Stimulated activated CD4-positive, alpha-beta T cell treated with anti-CD3 and anti-CD28 coated beads, Interleukin-2, amount 100 ng/mL, for 4 hours (primary cell): Measurements from ENCODE around the gene COL18A1.

Source experiments
- DNase-seq: peaks from one replicate; pipeline ENCODE4 v3.0.0-alpha.2; 2020; ENCODE audit warnings: low read depth

Gene COL18A1

DNA sequence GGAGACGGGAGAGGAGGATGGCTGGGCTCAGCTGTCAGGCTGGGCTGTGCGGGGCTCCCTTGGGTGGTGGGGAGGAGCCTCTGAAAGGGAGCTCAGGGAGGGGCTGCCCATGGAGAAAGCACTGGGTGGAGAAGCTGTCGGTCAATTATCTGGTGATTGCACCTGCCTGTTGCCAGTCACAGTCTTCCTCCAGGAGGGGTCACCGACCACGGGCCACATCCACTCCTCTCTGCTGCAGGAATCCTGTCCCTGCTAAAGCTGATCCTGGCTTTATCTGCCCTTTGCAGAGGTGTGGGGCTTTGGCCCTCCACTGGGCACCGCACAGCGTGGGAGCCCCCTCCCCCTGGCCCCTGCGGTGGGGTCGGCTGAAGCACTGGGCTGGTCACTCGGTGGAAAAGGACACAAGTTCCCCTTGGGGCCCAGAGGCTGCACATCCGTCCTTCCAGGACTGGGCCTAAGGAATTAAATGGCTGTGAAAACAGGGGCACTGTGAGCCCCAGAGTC, 21.8 kb upstream of the COL18A1 start:
- no peak for DNase-seq

- DNase-seq: no peak
These were observed 21.3 kb upstream of the COL18A1 start for GRCh38 chr21:45383615-45384201.

- DNase-seq: no peak
These were observed 20.1 kb upstream of the COL18A1 start for GRCh38 chr21:45384656-45385548.

- DNase-seq: no peak
These were observed 19.4 kb upstream of the COL18A1 start for GRCh38 chr21:45385549-45386050.

DNA sequence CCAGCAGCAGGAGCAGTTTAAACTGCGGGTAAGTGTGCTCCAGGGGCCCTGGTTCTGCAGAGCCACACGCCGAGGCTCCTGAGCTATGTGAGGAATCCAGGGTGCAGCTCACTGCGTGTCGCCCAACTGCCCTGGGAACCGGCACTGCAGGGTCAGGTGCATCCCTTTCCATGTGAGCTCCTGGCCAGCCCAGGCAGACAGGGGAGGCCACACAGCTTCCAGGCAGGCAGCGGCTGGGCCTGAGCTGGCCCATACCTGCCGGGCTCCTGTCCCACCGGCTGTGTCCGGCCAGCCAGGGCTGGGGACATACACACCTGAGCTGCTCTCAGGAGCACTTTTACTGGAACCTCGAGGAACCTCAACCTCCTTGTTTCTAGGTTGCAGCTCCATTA, 18.6 kb upstream of the COL18A1 start:
- DNase-seq: no peak

DNA sequence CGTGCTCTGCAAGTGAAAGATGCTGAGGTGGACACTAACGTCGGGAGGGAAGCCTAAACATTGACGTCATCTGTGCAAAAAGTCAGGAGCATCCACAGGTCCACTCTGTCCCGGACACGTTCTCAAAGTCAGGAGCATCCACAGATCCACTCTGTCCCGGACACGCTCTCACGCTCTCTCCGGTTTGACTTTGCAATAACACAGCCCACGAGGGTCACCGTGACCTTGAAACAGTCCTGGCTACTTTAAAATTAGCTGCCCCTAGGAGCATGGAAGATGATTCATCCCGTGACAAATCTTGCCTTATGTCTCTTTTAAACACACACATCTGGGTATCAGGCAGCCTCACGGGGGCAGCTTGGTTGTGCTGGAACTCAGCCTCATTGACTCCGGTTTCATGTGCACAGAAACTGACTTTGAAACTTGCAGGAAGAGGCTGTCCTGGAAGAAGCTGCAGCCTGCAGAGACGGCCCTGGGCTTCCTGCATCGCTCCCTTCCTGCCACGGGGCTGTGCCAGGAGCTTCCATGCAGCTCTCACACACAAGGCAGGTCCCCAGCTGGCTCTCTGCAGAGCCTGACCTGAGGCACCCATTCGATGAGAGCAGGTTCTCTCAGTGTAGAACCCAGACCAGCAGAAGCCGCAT, 18.1 kb upstream of the COL18A1 start:
- no peak for DNase-seq

DNA sequence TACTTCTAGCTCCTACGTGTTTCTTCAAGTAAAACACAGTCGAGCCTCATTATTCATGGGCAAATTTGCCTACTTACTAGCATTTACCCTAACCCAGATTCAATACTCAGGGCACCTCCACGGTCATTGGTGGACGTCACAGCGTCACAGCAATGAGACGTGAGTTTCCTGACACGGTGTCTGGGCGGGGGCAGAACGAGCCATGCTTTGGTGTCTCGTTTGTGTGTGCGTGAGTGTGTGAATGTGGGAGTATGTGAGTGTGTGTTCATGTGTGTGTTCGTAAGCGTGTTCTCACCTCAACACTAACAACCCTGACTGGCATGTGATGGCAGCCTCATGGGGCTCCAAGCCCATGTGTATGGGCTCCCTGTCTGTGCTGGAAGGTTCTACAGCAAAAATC, 17.5 kb upstream of the COL18A1 start:
- no peak for DNase-seq

DNA sequence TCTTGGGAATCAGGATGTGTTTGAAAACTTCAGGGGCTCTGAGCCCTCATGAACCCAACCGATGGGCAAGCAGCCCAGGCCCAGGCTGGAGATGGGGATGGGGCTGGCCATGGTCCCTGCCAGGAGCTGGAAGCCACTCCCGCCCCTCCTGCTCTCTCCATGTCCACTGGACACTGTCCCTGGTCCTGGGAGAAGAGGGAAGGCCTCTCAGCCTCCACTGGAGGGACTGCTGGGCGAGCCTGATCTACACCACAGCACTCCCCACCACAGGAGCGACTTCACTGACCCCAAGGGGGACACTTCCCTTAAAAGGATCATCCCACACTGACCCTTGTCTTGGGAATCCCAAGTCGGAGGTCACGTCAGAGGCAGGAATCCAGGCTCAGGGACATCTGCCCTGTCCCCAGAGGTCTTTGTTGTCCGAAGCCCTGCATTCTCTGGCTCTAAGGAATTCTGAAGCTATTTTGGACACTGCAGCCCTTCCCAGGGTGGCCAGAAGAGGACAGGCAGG, 16.9 kb upstream of the COL18A1 start:
- DNase-seq: no peak

DNA sequence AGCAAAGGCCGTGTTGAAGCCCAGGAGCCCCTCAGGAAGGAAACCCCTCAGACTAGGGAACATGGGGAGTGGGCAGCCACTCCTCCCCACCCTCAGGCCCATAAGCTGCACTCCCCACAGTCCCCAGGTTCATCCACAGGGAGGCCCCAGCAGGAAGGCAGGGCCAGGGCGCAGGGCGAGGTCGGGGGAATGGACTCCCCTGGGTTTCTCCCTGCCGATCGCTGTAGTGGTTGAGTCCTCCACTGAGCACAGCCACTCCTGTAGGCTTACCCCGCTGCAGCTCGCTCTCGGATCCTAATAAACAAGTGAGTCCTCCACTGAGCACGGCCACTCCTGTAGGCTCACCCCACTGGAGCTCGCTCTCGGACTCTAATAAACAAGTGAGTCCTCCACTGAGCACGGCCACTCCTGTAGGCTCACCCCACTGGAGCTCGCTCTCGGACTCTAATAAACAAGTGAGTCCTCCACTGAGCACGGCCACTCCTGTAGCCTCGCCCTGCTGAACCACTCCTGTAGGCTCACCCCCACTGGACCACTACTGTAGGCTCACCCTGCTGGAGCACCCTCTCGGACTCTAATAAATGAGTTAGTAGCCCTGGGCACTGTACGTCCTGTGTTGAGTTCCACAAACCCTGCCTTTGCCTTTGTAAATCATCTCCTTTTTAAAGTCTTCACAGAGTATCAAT, 16.2 kb upstream of the COL18A1 start:
- no peak for DNase-seq

GRCh38 chr21:45390121-45390751, 14.7 kb upstream of the COL18A1 start:
- no peak for DNase-seq

- DNase-seq: no peak
These were observed 13.9 kb upstream of the COL18A1 start for GRCh38 chr21:45390831-45391742.

DNA sequence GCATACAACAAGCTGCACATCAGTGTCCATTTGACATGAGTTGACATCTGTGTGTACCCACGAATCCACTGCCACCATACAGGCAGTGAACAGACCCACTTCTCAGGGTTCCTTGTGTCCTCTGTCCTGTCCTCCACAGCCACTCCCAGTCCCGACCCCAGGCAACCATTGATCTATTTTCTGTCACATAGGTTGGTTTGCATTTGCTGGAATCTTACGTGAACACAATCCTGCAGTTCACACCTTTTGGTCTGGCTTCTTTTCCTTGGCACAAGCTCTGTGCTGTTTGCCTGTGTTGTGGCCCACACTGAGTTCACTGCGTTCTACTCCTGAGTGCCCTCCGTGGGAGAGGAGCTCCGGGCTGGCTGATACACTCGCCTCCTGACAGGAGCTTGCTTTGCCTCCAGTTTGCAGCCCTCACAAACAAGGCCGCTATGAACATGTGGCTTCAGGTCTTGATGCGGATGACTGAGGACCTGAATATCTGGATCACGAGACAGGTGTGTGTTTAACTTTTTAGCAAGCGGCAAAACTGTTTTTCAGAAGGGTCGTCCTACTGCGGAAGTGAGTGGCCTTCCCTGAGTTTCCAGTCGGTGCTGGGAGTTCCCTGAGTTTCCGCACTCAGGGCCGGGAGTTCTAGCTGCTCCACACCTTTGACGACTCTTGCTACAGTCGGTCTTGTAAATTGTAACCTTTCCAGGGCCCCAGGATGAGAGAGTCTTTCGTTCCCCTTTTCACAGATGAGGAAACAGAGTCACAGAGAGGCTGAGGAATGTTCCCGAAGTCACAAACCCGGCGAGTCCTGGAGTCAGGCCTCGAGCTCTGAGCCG, 13.0 kb upstream of the COL18A1 start:
- DNase-seq: no peak

GRCh38 chr21:45392573-45392971, 12.4 kb upstream of the COL18A1 start:
- DNase-seq: no peak

DNA sequence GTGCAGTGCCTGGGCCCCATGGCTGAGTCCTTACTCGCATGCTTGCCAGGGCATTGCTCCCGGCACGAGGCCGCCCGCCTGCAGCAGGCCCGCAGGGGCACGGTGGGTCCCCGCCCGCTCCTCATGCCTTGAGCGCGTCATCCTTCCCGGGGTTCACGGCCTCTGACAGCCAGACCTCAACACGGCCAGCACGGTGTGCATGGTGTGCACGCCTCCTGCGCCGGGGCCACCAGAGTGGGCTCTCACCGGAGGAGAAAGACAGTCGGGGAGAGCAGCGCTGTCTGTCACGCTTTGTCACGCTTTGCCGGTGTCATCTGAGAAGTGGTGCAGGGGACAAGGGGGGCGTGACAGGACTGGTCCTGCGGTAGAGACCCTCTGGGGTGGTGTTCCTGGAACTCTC, 11.9 kb upstream of the COL18A1 start:
- no peak for DNase-seq

GRCh38 chr21:45393833-45394638, 10.9 kb upstream of the COL18A1 start:
- no peak for DNase-seq

- no peak for DNase-seq
These were observed 8.4 kb upstream of the COL18A1 start for GRCh38 chr21:45396620-45396995.

- no peak for DNase-seq
These were observed 7.6 kb upstream of the COL18A1 start for GRCh38 chr21:45397381-45397780.

- DNase-seq: no peak
These were observed 3.9 kb upstream of the COL18A1 start for GRCh38 chr21:45401054-45401518.
